Upper lobe of right lung (tissue), 1 donor: Measurements from ENCODE around the gene DDX5. TPM values are rescaled to one million over a fixed set of nuclear protein-coding genes. Genes with fewer than 3 reads are reported as not detected.
A peak's percentile ranks its signal among the peaks of the same experiment; 100 is the strongest.

Experiments used
- ATAC-seq: fragments of 200-7000 bp; cut with Tn5 transposase; one replicate; pipeline ENCODE4 v1.9.1; 2020; ENCODE audit warnings: mild to moderate bottlenecking, moderate library complexity
- DNase-seq: peaks from one replicate; pipeline ENCODE4 v3.0.0-alpha.2; 2020
- H3K27ac ChIP-seq: fragments of 200-600 bp; one replicate; pipeline ENCODE4 v1.8.0; 2022
- H3K27me3 ChIP-seq: fragments of 200-600 bp; one replicate; pipeline ENCODE4 v1.8.0; 2022; ENCODE audit warnings: mild to moderate bottlenecking
- H3K36me3 ChIP-seq: fragments of 200-600 bp; one replicate; pipeline ENCODE4 v1.8.0; 2022
- H3K4me1 ChIP-seq: fragments of 200-600 bp; one replicate; pipeline ENCODE4 v1.8.0; 2022
- H3K4me3 ChIP-seq: fragments of 200-600 bp; one replicate; pipeline ENCODE4 v1.8.0; 2022; ENCODE audit warnings: mild to moderate bottlenecking
- H3K9me3 ChIP-seq: fragments of 200-600 bp; one replicate; pipeline ENCODE4 v1.8.0; 2022
- CTCF ChIP-seq: fragments of 200-600 bp; IDR thresholded peaks from one replicate; pipeline ENCODE4 v1.8.0; 2022; ENCODE audit warnings: antibody characterized with exemption
- intact Hi-C: fragments of 100-400 bp; cut with DNase I; formaldehyde crosslinking; loops from one replicate; pipeline ENCODE4 v1.11.0; 2022
- total RNA-seq: library from RNA; stranded (reverse); fragmentation: NEBNext Ultra II Directional; extraction: Animal tissue kit (Norgen Biotek cat#: 25700); gene quantifications from one replicate; pipeline ENCODE4 v1.2.1, GENCODE V29; 2021
- donor health status: DM: no; HTN: yes; CAD: no; lungs with severe emphysema.

The DDX5 gene
- total RNA-seq, 1 donor from 2014 or later, result 881 TPM

GRCh38 chr17:64535357-64535756 is 29.3 kb upstream of the DDX5 start:
- no peak for ATAC-seq
- no peak for DNase-seq
- no peak overlapping the region for H3K4me3 ChIP-seq
- H3K9me3 ChIP-seq, result no peaks in the 10 kb centered on the region
- no peaks in the 10 kb centered on the region for H3K27me3 ChIP-seq
- peaks cover 99% of the 10 kb centered on the region for H3K36me3 ChIP-seq
- intact Hi-C loops, result no loop called here
- peaks cover 3% of the 10 kb centered on the region for H3K4me1 ChIP-seq
- no peak for TF ChIP-seq CTCF
- no peak overlapping the region for H3K27ac ChIP-seq

- Histone ChIP-seq H3K4me1 (peaks cover 3% of the 10 kb centered on the region), H3K9me3 (no peaks in the 10 kb centered on the region), H3K4me3 (no peak overlapping the region), H3K36me3 (peaks cover 99% of the 10 kb centered on the region), H3K27ac (no peak overlapping the region), H3K27me3 (no peaks in the 10 kb centered on the region)
- intact Hi-C loops, result no loop called here
- no peak for TF ChIP-seq CTCF
- ATAC-seq, result peak; percentile 55
- no peak for DNase-seq
Measured at GRCh38 chr17:64534187-64534586, 28.1 kb upstream of the DDX5 start.

GRCh38 chr17:64533784-64534183 is 27.7 kb upstream of the DDX5 start:
- no peaks in the 10 kb centered on the region for H3K27me3 ChIP-seq
- intact Hi-C loops, result no loop called here
- DNase-seq, result no peak
- ATAC-seq, result no peak
- peaks cover 3% of the 10 kb centered on the region for H3K4me1 ChIP-seq
- no peak for TF ChIP-seq CTCF
- no peak overlapping the region for H3K4me3 ChIP-seq
- no peaks in the 10 kb centered on the region for H3K9me3 ChIP-seq
- no peak overlapping the region for H3K27ac ChIP-seq
- peaks cover 99% of the 10 kb centered on the region for H3K36me3 ChIP-seq

- H3K9me3 ChIP-seq, result no peaks in the 10 kb centered on the region
- H3K4me1 ChIP-seq, result no peaks in the 10 kb centered on the region
- no peak for DNase-seq
- TF ChIP-seq CTCF, result no peak
- peaks cover 100% of the 10 kb centered on the region for H3K36me3 ChIP-seq
- H3K4me3 ChIP-seq, result no peak overlapping the region
- H3K27ac ChIP-seq, result no peak overlapping the region
- intact Hi-C loops, result no loop called here
- ATAC-seq, result no peak
- H3K27me3 ChIP-seq, result no peaks in the 10 kb centered on the region
Measured at GRCh38 chr17:64532409-64532808, 26.3 kb upstream of the DDX5 start.

GRCh38 chr17:64531955-64532371 is 25.9 kb upstream of the DDX5 start:
- DNase-seq, result no peak
- H3K4me1 ChIP-seq, result no peaks in the 10 kb centered on the region
- intact Hi-C loops, result no loop called here
- ATAC-seq, result peak; percentile 62
- no peaks in the 10 kb centered on the region for H3K9me3 ChIP-seq
- no peak overlapping the region for H3K27ac ChIP-seq
- TF ChIP-seq CTCF, result no peak
- no peak overlapping the region for H3K4me3 ChIP-seq
- no peaks in the 10 kb centered on the region for H3K27me3 ChIP-seq
- H3K36me3 ChIP-seq, result peaks cover 100% of the 10 kb centered on the region

GRCh38 chr17:64529221-64529620 is 23.1 kb upstream of the DDX5 start:
- Histone ChIP-seq H3K27ac (no peak overlapping the region), H3K36me3 (peaks cover 100% of the 10 kb centered on the region), H3K4me1 (no peaks in the 10 kb centered on the region), H3K4me3 (no peak overlapping the region), H3K27me3 (no peaks in the 10 kb centered on the region), H3K9me3 (no peaks in the 10 kb centered on the region)
- ATAC-seq (no peak), DNase-seq (no peak)
- intact Hi-C loops, result no loop called here
- no peak for TF ChIP-seq CTCF
